OCI-LY1 (cell line): ENCODE measurements around the gene CCDC12.

ENCODE experiments used
- CTCF ChIP-seq: fragments of 200-600 bp; sonication (generic), shearing (Covaris generic); IDR thresholded peaks from 2 replicates; pipeline ENCODE4 v1.5.1; 2017; ENCODE audit warnings: mild to moderate bottlenecking, antibody characterized with exemption, low read length, moderate library complexity, mixed read lengths
- EZH2 ChIP-seq: fragments of 200-600 bp; sonication (generic), shearing (Covaris generic); IDR thresholded peaks from 2 replicates; pipeline ENCODE4 v1.8.0; 2017; ENCODE audit warnings: borderline replicate concordance, mixed run types, mild to moderate bottlenecking, antibody characterized with exemption, low read length, moderate library complexity, mixed read lengths

DNA sequence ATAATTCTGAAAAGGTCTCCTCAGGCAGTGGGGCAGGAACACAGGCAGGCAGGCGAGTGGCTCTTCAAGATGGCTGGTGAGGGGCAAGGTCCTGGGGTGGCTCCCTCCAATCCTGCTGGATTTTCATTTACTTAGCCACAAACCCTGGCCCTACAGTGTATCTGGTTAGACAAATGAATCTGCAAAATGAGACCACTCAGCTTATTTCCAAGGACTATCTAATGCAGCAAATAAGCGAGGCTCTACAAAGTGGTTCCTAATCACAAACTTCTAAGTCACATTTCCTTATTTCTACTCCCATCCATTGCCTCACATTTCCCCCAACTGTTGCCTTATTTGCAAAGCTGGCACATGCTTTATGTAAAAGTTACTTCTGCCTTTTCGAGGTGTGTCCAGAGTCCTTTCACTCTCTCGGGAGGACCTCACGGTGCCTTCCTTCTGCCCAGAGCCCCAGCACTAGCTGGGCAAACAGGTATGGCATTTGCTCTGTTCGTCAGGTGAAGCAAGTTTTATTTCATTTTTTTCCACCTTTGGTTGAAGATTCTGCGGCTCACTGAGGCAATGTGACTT is 40.5 kb downstream of the CCDC12 start:
- TF ChIP-seq CTCF (no peak), EZH2 (no peak)
